Spleen (tissue), 7 donors: Measurements from ENCODE around the gene CFAP54.
"Not testable (repeated sequence)": the region's sequence is repeated elsewhere in the genome, so short reads cannot be mapped to it uniquely, and the experiment has no call there.

Experiments used
- CTCF ChIP-seq, 11 experiments: fragments of 200-600 bp in 7 of 11; fragments of 450-650 bp in 4 of 11; sonication (generic) in 4 of 11; IDR thresholded peaks in 8 of 11; conservative IDR thresholded peaks in 3 of 11; 1 replicate in 7 of 11; 2 replicates in 4 of 11; pipeline versions ENCODE4 v1.4.0 to v1.8.0; 2016 to 2021; ENCODE audit warnings: antibody characterized with exemption in 11 of 11, inconsistent platforms in 4 of 11, mild to moderate bottlenecking in 1 of 11
- POLR2A ChIP-seq, 3 donors: fragments of 450-650 bp; IDR thresholded peaks; one replicate each; pipeline ENCODE4 v1.5.1; 2017; ENCODE audit warnings: antibody characterized with exemption in 3 of 3, mild to moderate bottlenecking in 1 of 3
- POLR2AphosphoS5 ChIP-seq, 3 donors: sonication (generic); formaldehyde crosslinking; IDR thresholded peaks; one replicate each; pipeline ENCODE4 v1.5.1; 2017; ENCODE audit warnings: antibody characterized with exemption in 3 of 3
- donor health status: DM: no; HTN: no; CAD: no; lungs with moderate emphysema.
- donor health status: DM: no; HTN: no; CAD: no.
- donor health status: DM: no; HTN: no; CAD: no.

DNA sequence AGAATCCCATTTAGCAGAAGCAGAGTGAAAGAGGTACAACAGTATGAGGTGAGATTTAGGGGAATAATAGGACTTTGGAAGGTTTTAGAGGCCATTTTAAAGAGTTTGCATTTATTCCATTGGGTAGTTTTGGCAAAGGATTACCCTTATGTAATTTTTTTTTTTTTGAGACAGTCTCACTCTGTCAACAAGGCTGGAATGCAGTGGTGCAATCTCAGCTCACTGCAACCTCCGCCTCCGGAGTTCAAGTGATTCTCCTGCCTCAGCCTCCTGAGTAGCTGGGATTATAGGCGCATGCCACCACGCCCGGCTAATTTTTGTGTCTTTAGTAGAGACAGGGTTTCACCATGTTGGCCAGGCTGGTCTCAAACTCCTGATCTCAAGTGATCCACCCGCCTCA lies 4.8 kb downstream of the CFAP54 start:
- TF ChIP-seq CTCF (IDR thresholded peaks at IDR 0.05 in 8 of 11, conservative IDR thresholded peaks at IDR 0.05 in 3 of 11); POLR2A (IDR thresholded peaks at IDR 0.05); POLR2AphosphoS5 (IDR thresholded peaks at IDR 0.05): not testable (repeated sequence)
